GM21390 (cell line): ENCODE data around the gene FNDC3B.
"Not testable (repeated sequence)": the region's sequence is repeated elsewhere in the genome, so short reads cannot be mapped to it uniquely, and the experiment has no call there.

Experiments
- ATAC-seq: cut with Tn5 transposase; IDR thresholded peaks from one replicate; pipeline ENCODE4 v1.9.1; 2021; ENCODE audit not compliant: unreplicated experiment

FNDC3B gene

DNA sequence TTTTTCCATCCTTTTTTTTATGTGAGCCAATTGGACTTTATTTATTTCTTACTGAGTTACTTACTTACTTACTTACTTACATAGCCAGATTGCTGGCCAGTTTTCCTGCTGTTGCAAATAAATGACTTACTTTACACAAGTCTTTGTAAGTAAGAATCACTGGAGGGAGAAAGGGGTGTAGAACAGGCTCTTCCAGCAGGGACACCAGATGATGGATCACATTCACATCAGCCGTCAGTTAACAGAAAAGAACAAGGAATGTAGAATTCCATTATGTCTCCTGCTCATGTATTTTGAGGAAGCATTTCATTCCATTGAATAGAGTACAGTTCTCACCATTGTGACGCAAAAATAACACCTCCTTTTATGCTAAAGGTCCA, 188.6 kb downstream of the FNDC3B start:
- no peak for ATAC-seq

DNA sequence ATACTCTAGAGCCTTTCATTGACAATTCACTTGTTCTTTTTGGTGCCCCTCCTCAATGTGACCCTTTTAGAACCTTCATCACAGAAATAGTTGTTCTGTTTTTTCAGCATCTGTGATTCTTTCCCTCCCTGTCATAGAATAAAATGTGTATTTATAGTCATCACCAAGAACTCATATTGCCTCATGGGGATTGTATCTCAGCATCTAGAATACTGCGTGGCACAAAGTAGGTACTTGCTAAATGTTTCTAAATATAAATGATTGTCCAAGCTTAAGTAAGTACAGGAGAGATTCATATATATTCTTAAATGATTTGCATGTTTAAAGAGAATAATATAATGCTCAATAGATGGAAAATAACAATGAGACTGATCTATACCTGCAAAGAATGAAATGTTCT, 190.1 kb downstream of the FNDC3B start:
- no peak for ATAC-seq

DNA sequence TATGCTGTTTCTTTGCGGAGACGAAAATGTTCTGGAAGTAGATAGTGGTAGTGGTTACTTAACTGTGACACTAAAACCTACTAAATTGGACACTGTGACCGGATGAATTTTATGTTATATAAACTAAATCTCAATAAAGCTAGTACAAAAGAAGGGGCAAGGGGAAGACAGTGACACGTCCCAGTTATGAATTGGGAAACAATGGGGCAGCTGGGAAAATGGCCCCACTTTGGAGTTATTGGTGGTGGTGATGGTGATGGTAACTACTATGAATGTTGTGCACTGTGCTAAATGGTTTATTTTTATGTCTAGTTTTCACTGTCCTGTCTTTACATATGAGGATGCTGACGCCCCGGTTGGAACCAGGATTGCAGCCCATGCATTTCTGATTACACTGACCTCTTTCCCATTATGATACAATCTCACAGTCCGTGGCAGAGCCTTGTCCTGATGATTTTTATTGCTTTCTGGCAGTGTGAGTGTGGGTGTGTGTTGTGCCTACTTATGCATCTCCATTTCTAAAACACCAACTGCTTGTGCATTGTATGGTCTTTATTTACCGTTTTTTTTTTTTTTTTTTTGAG, 192.0 kb downstream of the FNDC3B start:
- ATAC-seq, result no peak

DNA sequence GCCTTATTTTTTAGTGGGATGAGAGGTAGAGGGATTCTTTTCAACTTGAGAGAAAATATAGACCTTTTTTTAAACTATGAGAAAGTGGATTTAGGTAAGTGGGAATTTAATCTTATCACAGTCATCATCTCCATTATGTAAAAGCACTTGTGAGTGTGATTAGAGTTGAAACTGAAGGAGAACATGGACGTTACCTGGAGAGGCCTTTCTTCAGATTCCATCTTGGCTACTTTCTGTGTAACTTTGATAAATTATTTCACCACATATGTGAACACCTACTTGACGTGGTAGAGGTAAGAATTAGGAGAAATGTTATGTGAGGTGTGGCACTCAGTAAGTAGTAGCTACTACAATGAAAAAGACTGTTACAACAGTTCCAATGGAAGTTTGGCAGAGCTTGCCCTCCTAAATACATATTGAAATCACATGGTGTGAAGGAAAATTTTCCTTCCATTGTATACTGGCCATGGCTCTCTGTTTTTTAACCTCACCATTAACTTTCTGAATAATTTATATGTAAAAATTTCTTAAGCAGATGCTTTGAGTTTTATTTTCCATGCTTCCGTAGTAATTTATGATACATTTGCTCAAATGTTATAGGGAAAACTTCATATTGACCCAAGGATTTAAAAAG, 193.3 kb downstream of the FNDC3B start:
- no peak for ATAC-seq

DNA sequence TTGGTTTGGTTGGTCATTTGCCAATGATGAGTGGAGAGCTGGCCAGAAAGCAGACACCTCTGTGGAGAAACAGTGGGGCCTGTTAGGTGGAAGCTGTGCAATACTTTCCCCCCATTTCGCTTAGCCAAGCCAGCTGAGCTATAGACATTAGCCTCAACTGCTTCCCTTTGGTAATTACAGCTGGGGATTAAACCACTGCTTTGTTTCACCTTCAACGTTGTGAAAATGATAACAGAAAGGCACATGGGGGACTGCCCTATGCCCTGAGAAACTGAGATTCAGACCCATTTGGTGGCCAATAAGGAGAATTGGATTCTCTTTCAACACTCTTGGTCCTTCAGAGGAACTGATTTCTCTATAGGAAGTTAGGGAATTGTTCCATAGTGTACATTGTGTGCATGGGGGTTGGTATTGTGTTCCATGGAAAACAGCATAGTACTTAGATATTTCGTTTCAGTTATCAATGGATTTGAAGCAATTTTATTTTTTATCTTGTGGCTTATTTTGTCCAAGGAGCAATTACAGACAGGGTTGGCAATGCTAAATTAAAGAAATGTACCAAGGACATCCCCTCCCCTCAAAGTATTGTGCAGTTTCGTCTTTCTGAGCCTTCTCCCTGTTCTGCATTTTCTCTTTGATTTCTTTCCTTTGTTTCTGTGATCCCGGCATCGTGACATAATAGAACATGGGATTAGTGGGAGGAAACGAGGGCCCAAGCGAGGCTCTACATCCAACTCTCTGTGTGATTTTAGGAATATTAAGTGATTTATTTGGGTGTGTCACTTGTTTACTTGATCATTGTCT, 194.3 kb downstream of the FNDC3B start:
- no peak for ATAC-seq

DNA sequence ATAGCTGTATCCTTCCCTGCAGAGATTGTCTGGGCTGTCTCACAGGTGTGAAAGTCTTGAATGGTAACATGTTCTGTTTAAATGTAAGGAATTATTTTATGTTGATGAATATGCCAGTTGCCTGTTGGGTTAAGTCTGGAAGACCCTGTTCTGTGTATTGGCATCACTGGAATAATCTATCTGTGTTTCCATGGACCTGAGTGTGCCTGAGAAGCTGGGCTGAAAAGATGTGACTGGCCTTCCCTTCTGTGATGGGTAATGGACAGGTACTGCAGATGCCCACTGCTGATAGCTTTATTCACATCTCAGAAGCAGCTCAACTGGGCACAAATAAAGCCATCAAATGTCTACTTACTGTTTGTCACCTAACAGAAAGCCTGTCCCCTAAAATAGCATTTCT, 196.3 kb downstream of the FNDC3B start:
- no peak for ATAC-seq

DNA sequence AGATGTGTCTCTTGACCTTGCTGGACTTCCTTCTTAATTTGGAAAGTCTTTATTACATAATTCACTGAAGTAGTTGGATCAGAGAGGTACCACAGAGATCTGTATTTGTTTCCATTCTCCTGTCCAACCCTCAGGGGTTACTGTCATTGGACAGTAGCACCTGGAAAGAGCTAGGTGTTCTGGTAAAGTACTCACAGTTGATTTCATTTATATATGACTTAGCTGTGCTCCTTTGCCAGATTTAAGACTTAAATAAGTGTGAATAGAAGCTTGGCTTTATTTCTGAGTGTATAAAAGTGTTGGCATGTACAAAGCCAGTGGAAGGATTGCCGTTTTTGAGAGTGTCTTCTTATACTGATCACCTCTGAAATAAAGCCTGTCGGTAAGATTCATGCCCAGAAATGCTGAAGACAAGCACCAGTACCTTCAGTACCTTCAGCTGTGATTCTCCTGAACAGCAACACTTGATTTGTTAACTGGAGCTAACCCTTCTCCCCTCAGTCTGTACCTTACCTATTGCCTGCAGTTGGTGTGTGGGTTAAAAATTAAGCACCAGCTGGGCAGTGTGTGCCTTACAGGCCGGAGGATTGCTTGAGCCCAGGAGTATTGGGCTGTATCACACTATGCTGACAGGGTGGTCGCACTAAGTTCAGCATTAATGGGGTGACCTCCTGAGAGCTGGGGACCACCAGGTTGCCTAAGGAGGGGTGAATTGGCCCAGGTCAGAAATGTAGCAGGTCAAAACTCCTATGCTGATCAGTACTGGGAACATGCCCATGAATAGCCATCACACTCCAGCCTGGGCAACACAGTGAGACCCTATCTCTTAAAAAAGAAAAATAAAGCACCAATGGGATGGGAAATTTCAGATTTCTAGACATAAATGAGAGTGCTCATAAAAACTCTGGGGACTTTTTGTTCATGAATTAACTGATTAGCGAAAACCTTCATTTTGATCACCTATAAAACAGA, 197.7 kb downstream of the FNDC3B start:
- no peak for ATAC-seq

DNA sequence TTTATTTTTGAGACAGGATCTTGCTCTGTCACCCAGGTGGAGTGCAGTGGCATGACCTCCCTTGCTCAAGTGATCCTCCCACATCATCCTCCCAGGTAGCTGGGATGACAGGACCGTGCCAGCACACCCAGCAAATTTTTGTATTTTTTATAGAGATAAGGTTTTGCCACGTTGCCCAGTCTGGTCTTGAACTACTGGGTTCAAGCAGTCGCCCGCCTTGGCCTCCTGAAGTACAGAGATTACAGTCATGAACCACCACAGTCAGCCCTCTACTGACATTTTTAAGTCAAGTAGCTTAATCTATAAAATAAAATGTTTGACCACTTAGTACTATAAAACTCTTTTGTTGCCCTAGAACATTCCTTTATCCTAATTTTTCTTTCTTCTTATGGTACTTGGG, 198.8 kb downstream of the FNDC3B start:
- ATAC-seq, result no peak

DNA sequence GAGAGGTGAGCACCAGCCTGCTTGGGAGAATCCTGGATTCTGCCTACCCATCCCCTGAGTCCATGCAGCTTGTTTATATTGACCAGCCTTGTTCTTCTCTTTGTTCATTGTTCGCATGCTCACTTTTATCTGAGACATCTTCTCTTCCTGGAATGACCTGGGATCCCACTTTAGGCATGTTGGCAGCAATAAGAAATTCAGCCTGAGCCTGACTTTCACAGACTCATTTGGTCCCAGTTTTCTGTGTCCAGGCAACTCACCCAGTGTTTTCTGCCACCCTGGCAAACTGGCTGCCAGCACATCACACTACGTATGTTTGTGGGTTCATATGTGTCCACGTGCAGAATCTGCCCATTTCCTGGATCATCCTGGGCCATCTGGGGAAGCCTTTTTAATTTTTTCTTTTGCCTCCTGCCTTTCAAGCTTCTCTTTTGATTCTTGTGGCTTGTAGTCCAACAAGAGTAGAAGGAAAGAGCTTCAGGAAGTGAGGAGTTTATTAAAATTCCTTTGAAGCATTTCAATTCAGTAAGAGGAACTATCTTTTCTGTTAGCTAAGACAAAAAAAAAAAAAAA, 199.9 kb downstream of the FNDC3B start:
- no peak for ATAC-seq

DNA sequence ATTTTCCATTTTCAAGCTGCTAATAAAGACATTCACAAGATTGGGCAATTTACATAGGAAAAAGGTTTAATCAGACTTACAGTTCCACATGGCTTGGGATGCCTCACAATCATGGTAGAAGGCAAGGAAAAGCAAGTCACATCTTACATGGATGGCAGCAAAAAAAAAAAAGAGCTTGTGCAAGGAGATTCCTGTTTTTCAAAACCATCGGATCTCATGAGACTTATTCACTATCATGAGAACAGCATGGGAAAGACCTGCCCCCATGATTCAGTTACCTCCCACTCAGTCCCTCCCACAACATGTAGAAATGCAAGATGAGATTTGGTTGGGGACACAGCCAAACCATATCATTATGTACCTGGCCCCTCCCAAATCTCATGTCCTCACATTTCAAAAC, 202.0 kb downstream of the FNDC3B start:
- no peak for ATAC-seq

DNA sequence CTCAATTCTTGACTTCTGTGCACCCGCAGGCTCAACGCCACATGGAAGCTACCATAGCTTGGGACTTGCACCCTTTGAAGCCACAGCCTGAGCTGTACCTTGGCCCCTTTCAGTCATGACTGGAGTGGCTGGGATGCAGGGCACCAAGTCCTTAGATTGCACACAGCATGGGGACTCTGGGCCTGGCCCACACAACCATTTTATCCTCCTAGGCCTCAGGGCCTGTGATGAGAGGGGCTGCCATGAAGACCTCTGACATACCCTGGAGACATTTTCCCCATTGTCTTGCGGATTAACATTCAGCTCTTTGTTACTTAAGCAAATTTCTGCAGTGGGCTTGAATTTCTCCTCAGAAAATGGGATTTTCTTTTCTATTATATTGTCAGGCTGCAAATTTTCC, 203.1 kb downstream of the FNDC3B start:
- not testable (repeated sequence) for ATAC-seq

DNA sequence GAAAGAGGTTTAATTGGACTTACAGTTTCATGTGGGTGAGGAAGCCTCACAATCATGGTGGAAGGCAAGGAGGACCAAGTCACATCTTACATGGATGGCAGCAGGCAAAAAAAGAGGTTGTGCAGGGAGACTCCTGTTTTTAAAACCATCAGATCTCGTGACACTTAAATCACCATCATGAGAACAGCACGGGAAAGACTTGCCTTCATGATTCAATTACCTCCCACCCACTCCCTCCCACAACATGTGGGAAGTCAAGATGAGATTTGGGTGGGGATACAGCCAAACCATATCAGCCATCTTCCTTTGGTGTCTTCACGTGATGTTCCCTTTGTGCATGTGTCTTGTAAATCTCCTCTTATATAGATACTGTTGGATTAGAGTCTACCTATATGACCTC, 204.0 kb downstream of the FNDC3B start:
- ATAC-seq, result not testable (repeated sequence)

DNA sequence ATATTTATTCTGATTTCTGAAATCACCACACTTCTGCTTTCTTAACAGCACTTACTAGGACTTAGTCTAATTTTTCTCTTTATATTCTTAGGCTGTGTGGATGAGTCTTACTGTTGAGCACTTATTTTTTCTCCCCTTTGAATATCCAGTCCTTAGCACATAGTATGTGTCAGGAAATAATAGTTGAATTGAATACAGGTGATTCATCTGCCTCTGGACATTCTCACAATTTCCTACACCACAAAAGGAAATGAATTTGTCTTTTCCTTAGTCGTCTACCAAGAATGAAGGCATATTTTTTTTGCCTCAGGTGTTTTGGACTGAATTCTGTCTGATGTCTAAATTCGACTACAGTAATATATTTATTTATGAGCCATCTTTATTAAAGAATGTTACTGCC, 204.6 kb downstream of the FNDC3B start:
- no peak for ATAC-seq

DNA sequence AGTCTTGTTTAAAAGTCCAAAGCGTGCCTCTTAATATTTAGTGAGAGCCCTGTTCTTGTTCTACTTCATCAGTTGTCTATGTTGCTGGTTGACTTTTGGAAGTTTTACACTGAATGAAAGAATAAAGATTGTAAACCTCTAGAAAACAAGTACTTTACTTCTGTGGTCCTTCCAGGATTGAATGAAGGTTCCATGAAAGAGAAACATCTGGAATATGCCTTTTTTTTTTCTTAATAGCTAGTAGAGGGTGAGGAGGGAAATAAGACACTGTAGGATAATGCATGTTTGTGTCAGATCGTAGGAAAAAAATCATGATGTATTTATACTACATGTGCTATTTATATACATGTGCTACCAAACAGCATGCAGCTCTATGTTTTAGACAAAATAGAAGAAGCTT, 205.9 kb downstream of the FNDC3B start:
- ATAC-seq, result no peak

DNA sequence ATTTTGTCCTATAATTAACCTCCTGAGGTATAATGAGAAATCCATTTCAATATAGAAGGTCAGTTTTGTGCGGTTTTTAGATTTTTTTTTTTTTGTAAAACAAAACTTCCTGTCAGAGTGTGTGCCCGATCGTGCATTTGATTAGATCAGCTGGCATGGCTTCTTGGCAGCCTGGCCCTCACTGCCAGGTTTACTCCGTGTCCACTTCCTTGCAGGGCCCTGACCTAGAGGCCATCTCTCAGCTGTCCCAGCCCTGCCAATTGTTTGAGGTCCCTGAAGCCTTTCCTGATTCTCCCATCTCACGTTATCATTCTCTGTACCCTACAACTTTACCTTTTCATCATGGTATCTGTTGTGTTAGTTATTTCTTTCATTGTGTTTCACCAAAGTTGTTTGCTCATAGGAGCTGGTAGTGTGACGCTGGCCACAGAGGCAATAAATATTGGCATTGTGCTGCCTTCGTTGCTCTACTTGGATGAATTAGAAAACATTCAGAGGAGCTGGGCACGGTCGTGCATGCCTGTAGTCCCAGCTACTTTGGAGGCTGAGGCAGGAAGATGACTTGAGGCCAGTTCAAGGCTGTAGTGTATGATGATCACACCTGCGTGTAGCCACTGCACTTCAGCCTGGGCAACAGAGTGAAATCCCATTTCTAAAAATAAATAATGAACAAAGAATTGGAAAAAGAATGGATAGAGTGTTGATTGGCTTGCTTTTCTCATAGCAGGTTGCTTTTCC, 206.9 kb downstream of the FNDC3B start:
- ATAC-seq, result no peak

DNA sequence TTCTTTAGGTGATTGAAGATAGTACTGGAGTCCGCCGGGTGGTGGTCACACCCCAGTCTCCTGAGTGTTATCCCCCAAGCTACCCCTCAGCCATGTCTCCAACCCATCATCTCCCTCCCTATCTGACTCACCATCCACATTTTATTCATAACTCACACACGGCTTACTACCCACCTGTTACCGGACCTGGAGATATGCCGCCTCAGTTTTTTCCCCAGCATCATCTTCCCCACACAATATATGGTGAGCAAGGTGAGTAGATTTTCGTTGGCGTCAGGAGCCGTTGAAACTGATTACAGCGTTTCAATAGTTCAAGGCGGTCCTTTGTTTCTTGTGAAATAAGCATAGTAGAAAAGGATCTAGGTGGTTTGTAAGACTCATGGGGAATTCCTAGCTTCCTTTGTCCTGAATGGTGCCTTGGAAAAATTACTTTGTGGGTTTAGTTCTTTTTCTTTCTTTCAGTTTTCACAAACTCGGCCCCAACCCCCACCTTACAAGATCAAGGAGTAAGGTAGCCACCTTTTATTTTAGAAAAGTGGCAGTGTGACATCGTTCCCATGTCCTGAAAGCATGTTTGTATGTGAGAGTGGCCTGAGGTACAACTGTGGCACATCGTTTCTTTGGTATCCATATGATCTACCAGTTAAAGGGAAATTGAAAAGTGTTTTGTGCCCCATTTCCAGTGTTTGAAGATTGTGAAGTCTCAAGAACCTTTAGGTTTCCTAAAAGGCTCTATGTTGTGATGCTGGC, 208.3 kb downstream of the FNDC3B start:
- no peak for ATAC-seq

DNA sequence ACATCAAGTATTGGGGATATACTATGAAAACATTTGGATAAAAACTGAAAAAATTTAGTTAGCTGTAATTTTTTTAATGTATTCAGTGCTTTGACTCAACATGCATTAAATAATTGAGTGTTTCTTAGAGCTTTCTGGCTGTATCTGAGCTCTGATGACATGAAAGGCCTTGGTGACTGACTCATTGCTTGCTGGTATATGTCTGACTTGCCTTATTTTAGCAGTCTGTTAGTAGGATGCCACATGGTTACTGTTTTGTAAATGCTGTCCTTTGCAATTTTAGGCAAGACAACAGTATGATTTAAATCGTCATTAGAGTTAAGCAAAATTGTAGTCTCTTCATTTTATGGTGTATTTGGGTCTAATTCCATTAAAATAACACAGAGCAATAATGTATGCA, 209.7 kb downstream of the FNDC3B start:
- no peak for ATAC-seq

DNA sequence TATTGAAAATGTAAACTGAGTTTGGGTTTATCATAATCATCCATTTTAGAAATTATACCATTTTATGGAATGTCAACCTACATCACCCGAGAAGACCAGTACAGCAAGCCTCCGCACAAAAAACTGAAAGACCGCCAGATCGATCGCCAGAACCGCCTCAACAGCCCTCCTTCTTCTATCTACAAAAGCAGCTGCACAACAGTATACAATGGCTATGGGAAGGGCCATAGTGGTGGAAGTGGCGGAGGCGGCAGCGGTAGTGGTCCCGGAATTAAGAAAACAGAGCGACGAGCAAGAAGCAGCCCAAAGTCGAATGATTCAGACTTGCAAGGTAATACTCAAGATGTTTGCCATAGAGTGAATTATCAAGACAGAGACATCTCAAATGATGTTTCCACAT, 211.8 kb downstream of the FNDC3B start:
- no peak for ATAC-seq

DNA sequence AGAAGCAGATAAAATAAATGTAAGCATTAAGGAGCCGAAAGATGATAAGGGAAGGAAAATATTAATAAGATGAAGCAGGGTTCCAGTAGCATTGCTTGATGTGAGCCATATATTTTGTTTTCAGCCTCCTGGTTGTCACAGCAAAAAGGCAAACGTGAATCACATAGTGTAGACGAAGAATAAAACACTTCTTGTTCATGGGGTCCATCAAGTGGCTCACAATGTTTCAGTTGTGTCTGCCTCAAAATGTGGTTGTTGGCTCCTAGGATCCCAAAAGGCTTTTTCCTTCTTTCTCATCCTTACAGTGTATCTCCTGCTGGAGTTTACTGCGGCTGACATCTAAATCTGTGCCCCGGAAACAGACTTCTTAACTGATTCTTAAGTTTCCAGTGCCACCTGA, 213.8 kb downstream of the FNDC3B start:
- no peak for ATAC-seq

DNA sequence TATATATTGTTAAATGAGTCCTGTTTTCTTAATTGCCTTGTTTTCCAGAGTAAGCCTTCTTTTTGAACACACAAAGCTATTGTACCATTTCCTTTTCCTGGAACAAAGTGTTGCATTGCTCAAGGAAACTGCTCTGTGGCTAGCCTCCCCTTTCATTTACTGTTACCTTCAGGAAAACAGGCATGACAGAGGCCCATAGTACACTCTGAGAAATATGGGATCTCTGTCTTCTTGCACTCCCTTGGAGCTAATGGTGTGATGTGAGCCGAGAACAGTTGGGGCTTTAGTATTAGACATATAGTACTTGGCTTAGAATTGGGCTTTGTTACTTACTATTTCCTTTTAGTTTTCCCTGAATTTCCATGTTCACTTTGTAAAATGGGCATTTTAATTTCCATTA, 215.2 kb downstream of the FNDC3B start:
- no peak for ATAC-seq
